ENCODE measurements around the gene ADARB2.

DNA sequence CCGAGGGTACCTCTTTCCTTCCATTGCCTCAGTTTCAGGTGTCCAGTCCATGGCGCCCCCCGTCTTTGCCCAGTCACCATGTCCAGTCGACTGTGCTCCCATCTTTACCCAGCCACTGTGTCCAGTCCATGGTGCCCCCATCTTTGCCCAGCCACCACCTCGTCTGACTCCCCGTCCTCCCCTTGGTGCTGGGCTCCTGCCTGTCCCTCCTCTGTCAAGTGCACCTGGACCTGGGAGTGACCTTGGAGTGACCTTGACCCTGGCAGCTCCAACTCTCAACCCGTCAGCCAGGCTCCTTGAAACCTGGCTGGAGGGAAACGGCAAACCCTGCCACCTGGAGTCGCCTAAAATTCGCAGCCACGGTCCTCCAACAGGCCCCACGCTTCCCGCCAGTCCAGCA is 180.2 kb downstream of the ADARB2 start:
- TF ChIP-seq GABPA (IDR thresholded peaks at IDR 0.05; ENCODE audit: low read depth) (no peak), POLR2AphosphoS5 (IDR thresholded peaks at IDR 0.05; ENCODE audit: low read depth) (no peak)

Measured in HL-60 (cell line).